Neural cell (in vitro differentiated cells): ENCODE measurements around the gene STOM. TPM values are rescaled to one million over a fixed set of nuclear protein-coding genes. Genes with fewer than 3 reads are reported as not detected.

Source experiments
- H2AFZ ChIP-seq: fragments of 200-600, 300-800 bp; sonication (generic), shearing (Covaris generic); 2 replicates; pipeline ENCODE4 v1.6.0; 2014; ENCODE audit warnings: low read depth, mild to moderate bottlenecking, antibody characterized with exemption, low read length, moderate library complexity
- H3F3A ChIP-seq: fragments of 200-600 bp; shearing (Covaris generic); 2 replicates; pipeline ENCODE4 v1.6.1; 2016; ENCODE audit warnings: mild to moderate bottlenecking, moderate library complexity, mixed read lengths, antibody characterized with exemption, low read length; ENCODE audit not compliant: insufficient read depth, poor library complexity, severe bottlenecking
- H3K27ac ChIP-seq: fragments of 200-600, 300-800 bp; sonication (generic), shearing (Covaris generic); 2 replicates; pipeline ENCODE4 v1.5.1; 2014; ENCODE audit warnings: mild to moderate bottlenecking, low read length, moderate library complexity
- H3K27me3 ChIP-seq: fragments of 300-800, 200-600 bp; sonication (generic), shearing (Covaris generic); 2 replicates; pipeline ENCODE4 v1.6.0; 2014; ENCODE audit warnings: mild to moderate bottlenecking, low read depth, low read length, moderate library complexity; ENCODE audit not compliant: insufficient read depth
- H3K36me3 ChIP-seq: fragments of 300-800, 200-600 bp; sonication (generic), shearing (Covaris generic); 2 replicates; pipeline ENCODE4 v1.5.1; 2014; ENCODE audit warnings: mild to moderate bottlenecking, antibody characterized with exemption, low read length, moderate library complexity; ENCODE audit not compliant: insufficient read depth
- H3K4me2 ChIP-seq: fragments of 300-800, 200-600 bp; sonication (generic), shearing (Covaris generic); 2 replicates; pipeline ENCODE4 v1.6.0; 2014; ENCODE audit warnings: mild to moderate bottlenecking, low read length
- H3K4me3 ChIP-seq: fragments of 300-800, 200-600 bp; sonication (generic), shearing (Covaris generic); 2 replicates; pipeline ENCODE4 v1.5.1; 2014; ENCODE audit warnings: mild to moderate bottlenecking, low read length, moderate library complexity
- H3K79me2 ChIP-seq: fragments of 200-600 bp; shearing (Covaris generic); replicated peaks from 2 replicates; pipeline ENCODE4 v1.6.0; 2014; ENCODE audit warnings: mild to moderate bottlenecking, low read length, moderate library complexity; ENCODE audit not compliant: insufficient read depth
- H3K9ac ChIP-seq: fragments of 300-800, 200-600 bp; sonication (generic), shearing (Covaris generic); 2 replicates; pipeline ENCODE4 v1.6.1; 2016; ENCODE audit warnings: mild to moderate bottlenecking, low read length, mixed read lengths
- H3K9me2 ChIP-seq: fragments of 200-600 bp; shearing (Covaris generic); 2 replicates; pipeline ENCODE4 v1.6.1; 2016; ENCODE audit warnings: mild to moderate bottlenecking, low read length, mixed read lengths; ENCODE audit not compliant: insufficient read depth
- H3K9me3 ChIP-seq: fragments of 200-600, 300-800 bp; sonication (generic), shearing (Covaris generic); 2 replicates; pipeline ENCODE4 v1.6.1; 2016; ENCODE audit warnings: mild to moderate bottlenecking, mixed run types, low read length, moderate library complexity, mixed read lengths
- H4K20me1 ChIP-seq: fragments of 200-600 bp; shearing (Covaris generic); 2 replicates; pipeline ENCODE4 v1.6.1; 2016; ENCODE audit warnings: mild to moderate bottlenecking, mixed run types; ENCODE audit not compliant: insufficient read depth
- CTCF ChIP-seq: fragments of 450-650 bp; IDR thresholded peaks from 2 replicates; pipeline ENCODE4 v1.5.1; 2014; ENCODE audit warnings: antibody characterized with exemption, mild to moderate bottlenecking, moderate library complexity; ENCODE audit not compliant: poor library complexity, severe bottlenecking
- EP300 ChIP-seq: fragments of 450-650 bp; conservative IDR thresholded peaks from 2 replicates; pipeline ENCODE4 v1.6.1; 2014; ENCODE audit warnings: antibody characterized with exemption, mild to moderate bottlenecking, moderate library complexity; ENCODE audit not compliant: poor library complexity, severe bottlenecking
- EZH2 ChIP-seq: fragments of 200-600, 300-800 bp; shearing (Covaris generic), sonication (generic); IDR thresholded peaks from 2 replicates; pipeline ENCODE4 v1.6.1; 2014; ENCODE audit warnings: antibody characterized with exemption, low read length, borderline replicate concordance, mild to moderate bottlenecking; ENCODE audit not compliant: insufficient read depth, poor library complexity, severe bottlenecking
- MXI1 ChIP-seq: fragments of 450-650 bp; conservative IDR thresholded peaks from 2 replicates; pipeline ENCODE4 v1.6.1; 2014; ENCODE audit warnings: antibody characterized with exemption, mild to moderate bottlenecking; ENCODE audit not compliant: poor library complexity, severe bottlenecking
- POLR2AphosphoS5 ChIP-seq: IDR thresholded peaks from 2 replicates; pipeline ENCODE4 v1.6.1; 2012
- RAD21 ChIP-seq: fragments of 450-650 bp; conservative IDR thresholded peaks from 2 replicates; pipeline ENCODE4 v1.6.1; 2014; ENCODE audit warnings: antibody characterized with exemption, mild to moderate bottlenecking, moderate library complexity
- REST ChIP-seq: IDR thresholded peaks from 2 replicates; pipeline ENCODE4 v1.6.1; 2012; ENCODE audit warnings: borderline replicate concordance
- SMC3 ChIP-seq: fragments of 450-650 bp; conservative IDR thresholded peaks from 2 replicates; pipeline ENCODE4 v1.6.1; 2014; ENCODE audit warnings: antibody characterized with exemption, mild to moderate bottlenecking, moderate library complexity; ENCODE audit not compliant: poor library complexity
- TAF1 ChIP-seq: IDR thresholded peaks from 2 replicates; pipeline ENCODE4 v1.6.1; 2012; ENCODE audit warnings: low read depth
- polyA plus RNA-seq: library from polyadenylated mRNA; depleted of rRNA; stranded (reverse); fragments of >200 nt; gene quantifications from 2 replicates; pipeline ENCODE4 v1.2.3, GENCODE V29; 2014

STOM gene
- polyA plus RNA-seq, 1 donor from 2014 or later = 0.11 TPM

GRCh38 chr9:121350993-121351561 lies 19.0 kb downstream of the STOM start:
- no peak overlapping the region for H3K4me3 ChIP-seq
- H3K36me3 ChIP-seq = no peaks in the 10 kb centered on the region
- no peak overlapping the region for H3K27ac ChIP-seq
- no peaks in the 10 kb centered on the region for H3K9me3 ChIP-seq
- TF ChIP-seq MXI1 = no peak
- TF ChIP-seq EZH2 = no peak
- no peak for TF ChIP-seq POLR2AphosphoS5
- no peak for TF ChIP-seq SMC3
- no peak for TF ChIP-seq EP300
- no peak for TF ChIP-seq REST
- no peak for TF ChIP-seq TAF1
- TF ChIP-seq CTCF = no peak
- TF ChIP-seq RAD21 = no peak
- no peak overlapping the region for H3K4me2 ChIP-seq
- H3K27me3 ChIP-seq = no peaks in the 10 kb centered on the region
- H3K79me2 ChIP-seq = no peaks in the 10 kb centered on the region
- no peak overlapping the region for H3K9ac ChIP-seq
- H2AFZ ChIP-seq = no peak overlapping the region
- H3F3A ChIP-seq = no peaks in the 10 kb centered on the region
- no peaks in the 10 kb centered on the region for H3K9me2 ChIP-seq
- H4K20me1 ChIP-seq = no peaks in the 10 kb centered on the region

- no peak overlapping the region for H3K4me3 ChIP-seq
- no peak overlapping the region for H3K9ac ChIP-seq
- no peak overlapping the region for H3K27ac ChIP-seq
- H2AFZ ChIP-seq = no peak overlapping the region
- no peaks in the 10 kb centered on the region for H3K9me3 ChIP-seq
- H3K36me3 ChIP-seq = no peaks in the 10 kb centered on the region
- no peaks in the 10 kb centered on the region for H3K9me2 ChIP-seq
- no peaks in the 10 kb centered on the region for H3K27me3 ChIP-seq
- H3K79me2 ChIP-seq = no peaks in the 10 kb centered on the region
- H3K4me2 ChIP-seq = no peak overlapping the region
- H3F3A ChIP-seq = no peaks in the 10 kb centered on the region
- no peaks in the 10 kb centered on the region for H4K20me1 ChIP-seq
- TF ChIP-seq RAD21 (no peak), EP300 (no peak), REST (no peak), SMC3 (no peak), EZH2 (no peak), CTCF (no peak), TAF1 (no peak), MXI1 (no peak), POLR2AphosphoS5 (no peak)
These were observed 20.0 kb downstream of the STOM start for GRCh38 chr9:121350036-121350435.
